Upper lobe of left lung (tissue), 4 donors: ENCODE results near the gene MSL2.
"Not testable (repeated sequence)": the region's sequence is repeated elsewhere in the genome, so short reads cannot be mapped to it uniquely, and the experiment has no call there.

Experiments
- CTCF ChIP-seq, 6 experiments: fragments of 450-650 bp in 4 of 6; fragments of 200-600 bp in 2 of 6; sonication (generic) in 2 of 6; IDR thresholded peaks; one replicate each; pipeline ENCODE4 v1.5.1; 2016 to 2019; ENCODE audit warnings: antibody characterized with exemption in 6 of 6
- EP300 ChIP-seq, 4 donors: sonication (generic); formaldehyde crosslinking; IDR thresholded peaks; one replicate each; pipeline ENCODE4 v1.5.1; 2017; ENCODE audit warnings: antibody characterized with exemption in 4 of 4, control low read depth in 2 of 4
- POLR2A ChIP-seq, 4 donors: fragments of 450-650 bp; IDR thresholded peaks; one replicate each; pipeline ENCODE4 v1.5.1; 2016 to 2017; ENCODE audit warnings: antibody characterized with exemption in 4 of 4, mild to moderate bottlenecking in 2 of 4
- POLR2AphosphoS5 ChIP-seq, 2 donors: sonication (generic); formaldehyde crosslinking; IDR thresholded peaks; one replicate each; pipeline ENCODE4 v1.5.1; 2017; ENCODE audit warnings: antibody characterized with exemption in 2 of 2

GRCh38 chr3:136198462-136199078 is 2.4 kb upstream of the MSL2 start:
- not testable (repeated sequence) for TF ChIP-seq CTCF, EP300, POLR2AphosphoS5, POLR2A (IDR thresholded peaks at IDR 0.05)
